OCI-LY7 (cell line): ENCODE data around the gene DUSP22. TPM values are rescaled to one million over a fixed set of nuclear protein-coding genes. Genes with fewer than 3 reads are reported as not detected.

ENCODE experiments used
- BruUV-seq: library from RNA; stranded (reverse); fragments of 400-500 nt; replicated peaks from 2 replicates; lab custom pipeline; 2021; lab: Mats Ljungman, UMichigan
- CTCF ChIA-PET: fragments of 300-600 bp; sonication (Branson Sonifier 250); formaldehyde crosslinking; loops from one replicate; lab custom pipeline; 2022; ENCODE audit warnings: antibody characterized with exemption; ENCODE audit not compliant: unreplicated experiment; lab: Charles Lee
- POLR2A ChIA-PET: fragments of 300-600 bp; sonication (Branson Sonifier 250); formaldehyde crosslinking; loops from one replicate; lab custom pipeline; 2022; ENCODE audit warnings: antibody characterized with exemption; lab: Charles Lee
- DNase-seq: peaks from one replicate; pipeline ENCODE4 v3.0.0-alpha.2; 2015; ENCODE audit warnings: low spot score
- H2AFZ ChIP-seq: fragments of 200-600 bp; sonication (generic), shearing (Covaris generic); 2 replicates; pipeline ENCODE4 v1.6.1; 2014; ENCODE audit warnings: mild to moderate bottlenecking, antibody characterized with exemption, low read length, moderate library complexity
- H3K27ac ChIP-seq: fragments of 200-600 bp; sonication (generic); 2 replicates; pipeline ENCODE4 v1.5.1; 2014; ENCODE audit warnings: mixed run types, low read depth, mild to moderate bottlenecking, moderate library complexity, low read length, inconsistent platforms; ENCODE audit not compliant: poor library complexity, severe bottlenecking
- H3K36me3 ChIP-seq: fragments of 200-600 bp; sonication (generic); 2 replicates; pipeline ENCODE4 v1.6.1; 2014; ENCODE audit warnings: mild to moderate bottlenecking, antibody characterized with exemption, low read length, moderate library complexity, mixed read lengths; ENCODE audit not compliant: insufficient read depth
- H3K4me1 ChIP-seq: fragments of 200-600 bp; sonication (generic); 2 replicates; pipeline ENCODE4 v1.5.1; 2014; ENCODE audit warnings: mild to moderate bottlenecking, low read length; ENCODE audit not compliant: insufficient read depth, poor library complexity, severe bottlenecking
- H3K4me2 ChIP-seq: fragments of 200-600 bp; sonication (generic); 2 replicates; pipeline ENCODE4 v1.6.1; 2014; ENCODE audit warnings: mild to moderate bottlenecking, low read length
- H3K4me3 ChIP-seq: fragments of 200-600 bp; sonication (generic); 2 replicates; pipeline ENCODE4 v1.5.1; 2014; ENCODE audit warnings: mild to moderate bottlenecking, low read depth, low read length; ENCODE audit not compliant: poor library complexity, severe bottlenecking
- H3K79me2 ChIP-seq: fragments of 200-600 bp; sonication (generic); 2 replicates; pipeline ENCODE4 v1.6.1; 2016; ENCODE audit warnings: low read depth, mild to moderate bottlenecking, low read length, moderate library complexity, mixed read lengths; ENCODE audit not compliant: insufficient read depth
- H3K9me2 ChIP-seq: fragments of 200-600 bp; sonication (generic); 2 replicates; pipeline ENCODE4 v1.6.1; 2016; ENCODE audit warnings: mild to moderate bottlenecking, low read length, mixed read lengths; ENCODE audit not compliant: insufficient read depth
- H3K9me3 ChIP-seq: fragments of 200-600 bp; sonication (generic); 2 replicates; pipeline ENCODE4 v1.6.1; 2014; ENCODE audit warnings: mild to moderate bottlenecking, mixed run types, low read length, mixed read lengths
- H4K20me1 ChIP-seq: fragments of 200-600 bp; sonication (generic); 2 replicates; pipeline ENCODE4 v1.6.1; 2014; ENCODE audit warnings: mild to moderate bottlenecking, antibody characterized with exemption, low read length, moderate library complexity, mixed read lengths; ENCODE audit not compliant: insufficient read depth
- EZH2phosphoT487 ChIP-seq: fragments of 200-600 bp; sonication (generic); IDR thresholded peaks from 2 replicates; pipeline ENCODE4 v1.6.1; 2018; ENCODE audit warnings: low read depth, borderline replicate concordance, mild to moderate bottlenecking, mixed run types, antibody characterized with exemption, low read length, moderate library complexity, mixed read lengths
- intact Hi-C: fragments of 100-400 bp; cut with micrococcal nuclease; formaldehyde crosslinking; loops from one replicate; pipeline ENCODE4 v1.10.0; 2022; ENCODE audit not compliant: unreplicated experiment
- total RNA-seq, 2 experiments: library from RNA; depleted of rRNA in 1 of 2; stranded (reverse); fragments of >200 nt in 1 of 2; shearing (Covaris generic) in 1 of 2; gene quantifications; 2 replicates each; pipeline ENCODE4 v1.2.3, GENCODE V29; 2014 to 2022
- TF ChIP-seq, protein P1 (sequence below): fragments of 200-600 bp; sonication (generic); conservative IDR thresholded peaks from 2 replicates; pipeline ENCODE4 v1.5.1; 2014; ENCODE audit warnings: mild to moderate bottlenecking, antibody characterized with exemption, low read length, moderate library complexity, mixed read lengths

DUSP22 gene
- total RNA-seq, 2 experiments from 2014 or later, result 149 to 171 TPM

DNA sequence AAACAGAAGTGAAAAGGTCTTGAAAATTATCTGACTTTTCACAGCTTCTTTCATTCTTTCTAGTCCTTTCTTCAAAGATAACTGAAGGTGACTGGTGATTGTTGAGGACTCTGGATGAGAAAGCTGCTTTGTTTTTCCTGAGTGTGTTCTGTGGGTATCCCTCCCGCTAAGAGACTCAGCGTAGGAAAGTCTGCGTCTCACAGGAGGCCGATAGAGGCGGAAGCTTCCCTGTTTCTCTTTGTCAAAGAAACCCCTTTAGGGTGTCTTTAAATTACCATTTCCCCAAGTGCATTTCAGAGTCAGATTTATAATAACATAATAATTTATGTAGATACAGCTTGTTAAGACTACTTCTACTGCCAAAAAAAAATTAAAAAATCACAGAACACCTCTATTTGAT, 68.1 kb downstream of the DUSP22 start:
- H3K9me2 ChIP-seq, result no peaks in the 10 kb centered on the region
- no peaks in the 10 kb centered on the region for H3K36me3 ChIP-seq
- CTCF ChIA-PET, result interaction anchor here (0.8 to 2.5 kb wide), 7 partner anchors 9 to 180 kb away, joined by 3 to 14 read pairs (median 4); no protein-coding TSS in a partner anchor
- no TSS peak for BruUV-seq
- H3K79me2 ChIP-seq, result no peaks in the 10 kb centered on the region
- H4K20me1 ChIP-seq, result no peaks in the 10 kb centered on the region
- POLR2A ChIA-PET, result interaction anchor here (0.7 to 8.0 kb wide), 25 partner anchors 10 to 173 kb away, joined by 3 to 81 read pairs (median 7); partner anchors contain the start of gene IRF4
- peak overlapping the region; percentile 46 for H3K4me3 ChIP-seq
- peak; percentile 63 for DNase-seq
- peak overlapping the region; percentile 66 for H3K4me2 ChIP-seq
- peak overlapping the region; percentile 70 for H2AFZ ChIP-seq
- intact Hi-C loops, result no loop called here
- H3K27ac ChIP-seq, result peak overlapping the region; percentile 95
- TF ChIP-seq, protein P1, sequence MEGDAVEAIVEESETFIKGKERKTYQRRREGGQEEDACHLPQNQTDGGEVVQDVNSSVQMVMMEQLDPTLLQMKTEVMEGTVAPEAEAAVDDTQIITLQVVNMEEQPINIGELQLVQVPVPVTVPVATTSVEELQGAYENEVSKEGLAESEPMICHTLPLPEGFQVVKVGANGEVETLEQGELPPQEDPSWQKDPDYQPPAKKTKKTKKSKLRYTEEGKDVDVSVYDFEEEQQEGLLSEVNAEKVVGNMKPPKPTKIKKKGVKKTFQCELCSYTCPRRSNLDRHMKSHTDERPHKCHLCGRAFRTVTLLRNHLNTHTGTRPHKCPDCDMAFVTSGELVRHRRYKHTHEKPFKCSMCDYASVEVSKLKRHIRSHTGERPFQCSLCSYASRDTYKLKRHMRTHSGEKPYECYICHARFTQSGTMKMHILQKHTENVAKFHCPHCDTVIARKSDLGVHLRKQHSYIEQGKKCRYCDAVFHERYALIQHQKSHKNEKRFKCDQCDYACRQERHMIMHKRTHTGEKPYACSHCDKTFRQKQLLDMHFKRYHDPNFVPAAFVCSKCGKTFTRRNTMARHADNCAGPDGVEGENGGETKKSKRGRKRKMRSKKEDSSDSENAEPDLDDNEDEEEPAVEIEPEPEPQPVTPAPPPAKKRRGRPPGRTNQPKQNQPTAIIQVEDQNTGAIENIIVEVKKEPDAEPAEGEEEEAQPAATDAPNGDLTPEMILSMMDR, result no peak; the same call in 1 of the 2 replicates
- no peak for TF ChIP-seq EZH2phosphoT487
- no peaks in the 10 kb centered on the region for H3K9me3 ChIP-seq
- H3K4me1 ChIP-seq, result peaks cover 100% of the 10 kb centered on the region

DNA sequence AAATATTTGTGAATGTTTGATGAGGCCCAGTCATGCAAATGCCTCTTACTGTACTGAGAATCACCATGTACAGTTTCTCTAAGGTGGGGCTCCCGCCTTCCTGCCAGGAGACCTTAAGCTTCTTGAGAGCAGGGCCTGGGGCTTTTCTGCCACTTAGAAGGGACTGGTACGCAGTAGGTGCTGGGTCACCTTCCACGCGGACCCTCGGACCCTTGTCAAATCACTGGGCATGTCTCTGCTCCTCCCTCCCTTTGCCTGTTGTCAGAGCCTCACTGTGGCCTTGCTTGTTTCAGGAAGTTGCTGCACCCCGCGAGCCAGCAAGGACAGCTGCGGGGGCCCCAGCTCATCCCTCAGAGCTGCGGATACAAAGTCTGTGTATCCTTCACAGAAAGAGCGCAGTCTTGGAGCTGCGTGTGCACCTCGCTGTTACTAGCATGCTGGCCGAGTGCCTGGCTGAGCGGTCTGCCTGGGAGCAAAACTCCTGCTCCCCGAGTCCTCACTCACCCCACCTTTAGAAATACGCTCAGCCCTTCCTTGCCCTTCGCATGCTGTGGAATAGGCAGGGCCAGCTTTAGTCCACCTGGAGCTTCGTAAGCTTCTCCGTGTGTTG, 68.6 kb downstream of the DUSP22 start:
- CTCF ChIA-PET, result interaction anchor here (0.8 to 2.5 kb wide), 10 partner anchors 10 to 181 kb away, joined by 3 to 14 read pairs (median 4); no protein-coding TSS in a partner anchor
- Histone ChIP-seq H3K79me2 (no peaks in the 10 kb centered on the region), H2AFZ (peak overlapping the region; percentile 70), H3K9me2 (no peaks in the 10 kb centered on the region), H3K4me1 (peaks cover 100% of the 10 kb centered on the region), H3K9me3 (no peaks in the 10 kb centered on the region), H3K36me3 (no peaks in the 10 kb centered on the region), H3K27ac (peak overlapping the region; percentile 95), H3K4me3 (peak overlapping the region; percentile 46), H4K20me1 (no peaks in the 10 kb centered on the region), H3K4me2 (peak overlapping the region; percentile 66)
- peak; percentile 77 for DNase-seq
- BruUV-seq, result no TSS peak
- TF ChIP-seq EZH2phosphoT487, result no peak
- TF ChIP-seq, protein P1, result no peak
- intact Hi-C loops, result no loop called here
- POLR2A ChIA-PET, result interaction anchor here (0.6 to 8.0 kb wide), 29 partner anchors 10 to 177 kb away, joined by 3 to 81 read pairs (median 5); partner anchors contain the start of gene IRF4
